Metanephros (tissue), 2 donors: Measurements from ENCODE around the gene ZNF365. TPM values are rescaled to one million over a fixed set of nuclear protein-coding genes. Genes with fewer than 3 reads are reported as not detected.

Source experiments
- small RNA-seq: library from RNA; depleted of rRNA; stranded (forward); fragments of <200 nt; gene quantifications from one replicate; pipeline ENCODE3, GENCODE V24; 2014; ENCODE audit warnings: low replicate concordance
- total RNA-seq: library from RNA; depleted of rRNA; stranded (reverse); fragments of >200 nt; gene quantifications from one replicate; pipeline ENCODE4 v1.2.3, GENCODE V29; 2014

The ZNF365 gene, protein sequence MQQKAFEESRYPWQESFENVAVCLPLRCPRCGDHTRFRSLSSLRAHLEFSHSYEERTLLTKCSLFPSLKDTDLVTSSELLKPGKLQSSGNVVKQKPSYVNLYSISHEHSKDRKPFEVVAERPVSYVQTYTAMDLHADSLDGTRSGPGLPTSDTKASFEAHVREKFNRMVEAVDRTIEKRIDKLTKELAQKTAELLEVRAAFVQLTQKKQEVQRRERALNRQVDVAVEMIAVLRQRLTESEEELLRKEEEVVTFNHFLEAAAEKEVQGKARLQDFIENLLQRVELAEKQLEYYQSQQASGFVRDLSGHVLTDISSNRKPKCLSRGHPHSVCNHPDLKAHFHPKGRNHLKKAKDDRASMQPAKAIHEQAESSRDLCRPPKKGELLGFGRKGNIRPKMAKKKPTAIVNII
- 0.35 TPM for total RNA-seq

DNA sequence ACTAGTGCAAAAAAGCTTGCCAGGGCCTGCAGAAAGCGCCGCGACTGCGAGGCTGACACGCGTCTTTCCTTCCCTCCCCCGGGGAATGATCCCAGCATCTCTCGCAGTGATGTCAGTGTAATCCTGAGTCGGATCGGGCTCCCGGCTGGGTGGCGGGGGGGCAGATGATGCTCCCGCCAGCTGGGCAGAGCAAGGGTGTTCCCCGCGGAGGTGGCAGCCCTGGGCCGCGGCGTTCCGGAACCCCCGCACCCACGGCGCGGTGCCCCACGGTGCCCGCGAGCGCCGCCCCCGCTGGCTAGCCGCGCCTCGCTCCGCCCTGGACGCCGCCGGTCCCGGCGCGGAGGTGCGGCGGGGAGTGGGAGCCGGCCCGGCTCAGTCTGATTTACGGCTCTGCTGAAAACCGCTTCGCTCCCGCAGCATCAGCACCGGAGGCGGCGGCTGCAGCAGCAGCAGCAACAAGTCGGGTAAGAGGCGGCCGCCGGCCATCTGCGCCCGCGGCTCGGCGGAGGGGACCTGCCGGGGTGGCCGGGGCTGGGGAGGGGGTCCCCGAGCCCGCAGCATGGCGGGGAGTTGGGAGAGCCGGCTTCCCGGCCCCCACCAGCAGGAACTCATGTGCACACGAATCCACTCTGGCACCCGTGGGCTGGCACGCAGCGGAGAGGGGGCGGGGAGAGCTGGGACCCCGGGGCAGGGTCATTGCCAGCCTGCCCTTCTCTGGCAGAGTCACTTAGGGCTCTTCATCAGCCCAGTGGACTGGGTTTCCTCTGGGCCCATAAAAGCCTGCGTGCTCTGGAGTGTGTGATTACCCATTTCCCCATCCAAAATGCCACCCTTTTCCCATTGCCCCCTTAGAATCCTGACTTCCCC, at the start of gene ZNF365:
TSS of gene ZNF365 (plus strand) at position 375 of the 867 bp plus-strand sequence. CDS start 1,825 bp downstream, outside the sequence.

Small RNAs within 50 kb of the gene (small RNA-seq; reads per million reads assigned to genes)
- 0.21 reads per million for gene RN7SL591P

Other genes with a start within 250 kb of the ZNF365 start
- 5.7 TPM for gene RTKN2, start 105.5 kb upstream of the ZNF365 start, total RNA-seq